HG03025 (cell line): ENCODE data around the gene RHEBL1.

Experiments used
- ATAC-seq: cut with Tn5 transposase; IDR thresholded peaks from one replicate; pipeline ENCODE4 v1.9.1; 2021; ENCODE audit warnings: mild to moderate bottlenecking, moderate library complexity; ENCODE audit not compliant: unreplicated experiment, low FRiP score

Gene RHEBL1

GRCh38 chr12:49022558-49023178 is 47.1 kb downstream of the RHEBL1 start:
- no peak for ATAC-seq

- ATAC-seq, result no peak
These were observed 48.4 kb downstream of the RHEBL1 start for GRCh38 chr12:49021292-49021915.

- no peak for ATAC-seq
These were observed 49.3 kb downstream of the RHEBL1 start for GRCh38 chr12:49020441-49020840.

- ATAC-seq, result no peak
These were observed 50.1 kb downstream of the RHEBL1 start for GRCh38 chr12:49019443-49020324.

GRCh38 chr12:49019120-49019430 is 50.7 kb downstream of the RHEBL1 start:
- ATAC-seq, result peak; percentile 9

- peak; percentile 82 for ATAC-seq
These were observed 51.3 kb downstream of the RHEBL1 start, which contains the start of gene PRKAG1 for GRCh38 chr12:49018261-49019119. TSS of gene PRKAG1 (minus strand) at chr12:49018776. CDS start at chr12:49018740, 36 bp downstream.

GRCh38 chr12:49017891-49018260 is 51.9 kb downstream of the RHEBL1 start:
- peak; percentile 16 for ATAC-seq

- ATAC-seq, result no peak
These were observed 54.6 kb downstream of the RHEBL1 start for GRCh38 chr12:49015196-49015595.
